ENCODE results near the gene ASCC1. TPM values are rescaled to one million over a fixed set of nuclear protein-coding genes. Genes with fewer than 3 reads are reported as not detected.

The ASCC1 gene
- total and polyA plus RNA-seq, 7 donors: 15.3 to 53.7 (median 21.5) TPM

GRCh38 chr10:72123616-72124015, 92.5 kb downstream of the ASCC1 start:
- no peak for DNase-seq
- intact Hi-C loops (cut with DNase I): no loop called here
- TF ChIP-seq POLR2AphosphoS5 (IDR thresholded peaks at IDR 0.05) (no peak), EP300 (IDR thresholded peaks at IDR 0.05) (no peak), CTCF (IDR thresholded peaks at IDR 0.05) (no peak), POLR2A (IDR thresholded peaks at IDR 0.05) (no peak)
- Histone ChIP-seq H3K36me3 (peaks cover 0 to 10% (median 0%) of the 10 kb centered on the region in 4 donors), H3K27me3 (no peaks in the 10 kb centered on the region), H3K4me1 (no peaks in the 10 kb centered on the region), H3K4me3 (no peak overlapping the region), H3K27ac (no peak overlapping the region), H3K9me3 (no peaks in the 10 kb centered on the region)
- 41 to 73% methylated on average over 4 of the region's 4 CpGs for WGBS, 2 donors

GRCh38 chr10:72122221-72122620, 93.9 kb downstream of the ASCC1 start:
- WGBS, 2 donors: 81 to 90% methylated on average over 4 of the region's 4 CpGs
- TF ChIP-seq POLR2A (IDR thresholded peaks at IDR 0.05): no peak
- no peak for TF ChIP-seq CTCF (IDR thresholded peaks at IDR 0.05)
- no peak for TF ChIP-seq POLR2AphosphoS5 (IDR thresholded peaks at IDR 0.05)
- TF ChIP-seq EP300 (IDR thresholded peaks at IDR 0.05): no peak
- Histone ChIP-seq H3K4me1 (no peaks in the 10 kb centered on the region), H3K4me3 (no peak overlapping the region), H3K36me3 (peaks cover 0 to 2% (median 0%) of the 10 kb centered on the region in 4 donors), H3K27me3 (no peaks in the 10 kb centered on the region), H3K9me3 (no peaks in the 10 kb centered on the region), H3K27ac (no peak overlapping the region)
- intact Hi-C loops (cut with DNase I): no loop called here
- DNase-seq: no peak

- H3K27me3 ChIP-seq: no peaks in the 10 kb centered on the region
- 98% methylated on average over 1 of the region's 1 CpG for WGBS, 2 donors
- H3K9me3 ChIP-seq: peaks cover 0 to 2% (median 0%) of the 10 kb centered on the region in 4 donors
- TF ChIP-seq EP300 (IDR thresholded peaks at IDR 0.05): no peak
- TF ChIP-seq POLR2AphosphoS5 (IDR thresholded peaks at IDR 0.05): no peak
- TF ChIP-seq POLR2A (IDR thresholded peaks at IDR 0.05): no peak
- no peak for TF ChIP-seq CTCF (IDR thresholded peaks at IDR 0.05)
- intact Hi-C loops (cut with DNase I): no loop called here
- DNase-seq: no peak
- H3K36me3 ChIP-seq: no peaks in the 10 kb centered on the region
- no peak overlapping the region for H3K27ac ChIP-seq
- no peak overlapping the region for H3K4me3 ChIP-seq
- no peaks in the 10 kb centered on the region for H3K4me1 ChIP-seq
These were observed 94.7 kb downstream of the ASCC1 start for GRCh38 chr10:72121389-72121788.

GRCh38 chr10:72116372-72116771, 99.7 kb downstream of the ASCC1 start:
- WGBS, 2 donors: 92 to 93% methylated on average over 2 of the region's 2 CpGs
- Histone ChIP-seq H3K4me3 (no peak overlapping the region), H3K27me3 (no peaks in the 10 kb centered on the region), H3K27ac (no peak overlapping the region), H3K4me1 (no peaks in the 10 kb centered on the region), H3K9me3 (peaks cover 0 to 2% (median 0%) of the 10 kb centered on the region in 4 donors), H3K36me3 (no peaks in the 10 kb centered on the region)
- intact Hi-C loops (cut with DNase I): no loop called here
- no peak for TF ChIP-seq POLR2AphosphoS5 (IDR thresholded peaks at IDR 0.05)
- TF ChIP-seq POLR2A (IDR thresholded peaks at IDR 0.05): no peak
- DNase-seq: no peak

GRCh38 chr10:72114706-72115450, 101.2 kb downstream of the ASCC1 start:
- TF ChIP-seq CTCF (IDR thresholded peaks at IDR 0.05) (no peak), POLR2A (IDR thresholded peaks at IDR 0.05) (no peak), POLR2AphosphoS5 (IDR thresholded peaks at IDR 0.05) (no peak), EP300 (IDR thresholded peaks at IDR 0.05) (no peak)
- 80 to 89% methylated on average over 2 of the region's 2 CpGs for WGBS, 2 donors
- no peak for DNase-seq
- no peak overlapping the region for H3K27ac ChIP-seq
- intact Hi-C loops (cut with DNase I): no loop called here
- no peak overlapping the region for H3K4me3 ChIP-seq
- no peaks in the 10 kb centered on the region for H3K4me1 ChIP-seq
- no peaks in the 10 kb centered on the region for H3K27me3 ChIP-seq
- H3K36me3 ChIP-seq: no peaks in the 10 kb centered on the region
- peaks cover 0 to 2% (median 0%) of the 10 kb centered on the region in 4 donors for H3K9me3 ChIP-seq

Data from sigmoid colon (tissue), 7 donors.